Neural cell (in vitro differentiated cells): ENCODE measurements around the gene ACOT7. TPM values are rescaled to one million over a fixed set of nuclear protein-coding genes. Genes with fewer than 3 reads are reported as not detected.

Experiments used
- H2AFZ ChIP-seq: fragments of 200-600, 300-800 bp; sonication (generic), shearing (Covaris generic); 2 replicates; pipeline ENCODE4 v1.6.0; 2014; ENCODE audit warnings: low read depth, mild to moderate bottlenecking, antibody characterized with exemption, low read length, moderate library complexity
- H3F3A ChIP-seq: fragments of 200-600 bp; shearing (Covaris generic); 2 replicates; pipeline ENCODE4 v1.6.1; 2016; ENCODE audit warnings: mild to moderate bottlenecking, moderate library complexity, mixed read lengths, antibody characterized with exemption, low read length; ENCODE audit not compliant: insufficient read depth, poor library complexity, severe bottlenecking
- H3K27ac ChIP-seq: fragments of 200-600, 300-800 bp; sonication (generic), shearing (Covaris generic); 2 replicates; pipeline ENCODE4 v1.5.1; 2014; ENCODE audit warnings: mild to moderate bottlenecking, low read length, moderate library complexity
- H3K27me3 ChIP-seq: fragments of 300-800, 200-600 bp; sonication (generic), shearing (Covaris generic); 2 replicates; pipeline ENCODE4 v1.6.0; 2014; ENCODE audit warnings: mild to moderate bottlenecking, low read depth, low read length, moderate library complexity; ENCODE audit not compliant: insufficient read depth
- H3K36me3 ChIP-seq: fragments of 300-800, 200-600 bp; sonication (generic), shearing (Covaris generic); 2 replicates; pipeline ENCODE4 v1.5.1; 2014; ENCODE audit warnings: mild to moderate bottlenecking, antibody characterized with exemption, low read length, moderate library complexity; ENCODE audit not compliant: insufficient read depth
- H3K4me2 ChIP-seq: fragments of 300-800, 200-600 bp; sonication (generic), shearing (Covaris generic); 2 replicates; pipeline ENCODE4 v1.6.0; 2014; ENCODE audit warnings: mild to moderate bottlenecking, low read length
- H3K4me3 ChIP-seq: fragments of 300-800, 200-600 bp; sonication (generic), shearing (Covaris generic); 2 replicates; pipeline ENCODE4 v1.5.1; 2014; ENCODE audit warnings: mild to moderate bottlenecking, low read length, moderate library complexity
- H3K79me2 ChIP-seq: fragments of 200-600 bp; shearing (Covaris generic); replicated peaks from 2 replicates; pipeline ENCODE4 v1.6.0; 2014; ENCODE audit warnings: mild to moderate bottlenecking, low read length, moderate library complexity; ENCODE audit not compliant: insufficient read depth
- H3K9ac ChIP-seq: fragments of 300-800, 200-600 bp; sonication (generic), shearing (Covaris generic); 2 replicates; pipeline ENCODE4 v1.6.1; 2016; ENCODE audit warnings: mild to moderate bottlenecking, low read length, mixed read lengths
- H3K9me2 ChIP-seq: fragments of 200-600 bp; shearing (Covaris generic); 2 replicates; pipeline ENCODE4 v1.6.1; 2016; ENCODE audit warnings: mild to moderate bottlenecking, low read length, mixed read lengths; ENCODE audit not compliant: insufficient read depth
- H3K9me3 ChIP-seq: fragments of 200-600, 300-800 bp; sonication (generic), shearing (Covaris generic); 2 replicates; pipeline ENCODE4 v1.6.1; 2016; ENCODE audit warnings: mild to moderate bottlenecking, mixed run types, low read length, moderate library complexity, mixed read lengths
- H4K20me1 ChIP-seq: fragments of 200-600 bp; shearing (Covaris generic); 2 replicates; pipeline ENCODE4 v1.6.1; 2016; ENCODE audit warnings: mild to moderate bottlenecking, mixed run types; ENCODE audit not compliant: insufficient read depth
- CTCF ChIP-seq: fragments of 450-650 bp; IDR thresholded peaks from 2 replicates; pipeline ENCODE4 v1.5.1; 2014; ENCODE audit warnings: antibody characterized with exemption, mild to moderate bottlenecking, moderate library complexity; ENCODE audit not compliant: poor library complexity, severe bottlenecking
- EZH2 ChIP-seq: fragments of 200-600, 300-800 bp; shearing (Covaris generic), sonication (generic); IDR thresholded peaks from 2 replicates; pipeline ENCODE4 v1.6.1; 2014; ENCODE audit warnings: antibody characterized with exemption, low read length, borderline replicate concordance, mild to moderate bottlenecking; ENCODE audit not compliant: insufficient read depth, poor library complexity, severe bottlenecking
- POLR2AphosphoS5 ChIP-seq: IDR thresholded peaks from 2 replicates; pipeline ENCODE4 v1.6.1; 2012
- RAD21 ChIP-seq: fragments of 450-650 bp; conservative IDR thresholded peaks from 2 replicates; pipeline ENCODE4 v1.6.1; 2014; ENCODE audit warnings: antibody characterized with exemption, mild to moderate bottlenecking, moderate library complexity
- REST ChIP-seq: IDR thresholded peaks from 2 replicates; pipeline ENCODE4 v1.6.1; 2012; ENCODE audit warnings: borderline replicate concordance
- SMC3 ChIP-seq: fragments of 450-650 bp; conservative IDR thresholded peaks from 2 replicates; pipeline ENCODE4 v1.6.1; 2014; ENCODE audit warnings: antibody characterized with exemption, mild to moderate bottlenecking, moderate library complexity; ENCODE audit not compliant: poor library complexity
- TAF1 ChIP-seq: IDR thresholded peaks from 2 replicates; pipeline ENCODE4 v1.6.1; 2012; ENCODE audit warnings: low read depth
- polyA plus RNA-seq: library from polyadenylated mRNA; depleted of rRNA; stranded (reverse); fragments of >200 nt; gene quantifications from 2 replicates; pipeline ENCODE4 v1.2.3, GENCODE V29; 2014

The ACOT7 gene
- polyA plus RNA-seq, 1 donor from 2014 or later: 101 TPM

GRCh38 chr1:6294080-6294889 lies 99.3 kb downstream of the ACOT7 start:
- H3K9me2 ChIP-seq: no peaks in the 10 kb centered on the region
- no peak overlapping the region for H3K4me2 ChIP-seq
- TF ChIP-seq RAD21: no peak
- no peak for TF ChIP-seq REST
- no peak for TF ChIP-seq SMC3
- TF ChIP-seq TAF1: no peak
- TF ChIP-seq EZH2: no peak
- no peaks in the 10 kb centered on the region for H4K20me1 ChIP-seq
- no peak overlapping the region for H3K9ac ChIP-seq
- H3K36me3 ChIP-seq: no peaks in the 10 kb centered on the region
- no peaks in the 10 kb centered on the region for H3K79me2 ChIP-seq
- no peak overlapping the region for H3K27ac ChIP-seq
- no peak overlapping the region for H3K4me3 ChIP-seq
- H3F3A ChIP-seq: no peaks in the 10 kb centered on the region
- no peak overlapping the region for H2AFZ ChIP-seq
- no peaks in the 10 kb centered on the region for H3K9me3 ChIP-seq
- no peaks in the 10 kb centered on the region for H3K27me3 ChIP-seq

GRCh38 chr1:6292102-6292501 lies 101.5 kb downstream of the ACOT7 start:
- no peaks in the 10 kb centered on the region for H3K9me3 ChIP-seq
- H3K9ac ChIP-seq: no peak overlapping the region
- no peaks in the 10 kb centered on the region for H4K20me1 ChIP-seq
- no peak overlapping the region for H3K4me3 ChIP-seq
- no peaks in the 10 kb centered on the region for H3K9me2 ChIP-seq
- no peaks in the 10 kb centered on the region for H3K36me3 ChIP-seq
- no peak overlapping the region for H3K4me2 ChIP-seq
- TF ChIP-seq CTCF: no peak
- TF ChIP-seq TAF1: no peak
- TF ChIP-seq REST: no peak
- no peak for TF ChIP-seq POLR2AphosphoS5
- no peak for TF ChIP-seq SMC3
- TF ChIP-seq RAD21: no peak
- no peaks in the 10 kb centered on the region for H3K79me2 ChIP-seq
- H2AFZ ChIP-seq: no peak overlapping the region
- H3F3A ChIP-seq: no peaks in the 10 kb centered on the region
- H3K27ac ChIP-seq: no peak overlapping the region
- no peaks in the 10 kb centered on the region for H3K27me3 ChIP-seq
